Measurements from ENCODE around the gene PCNA. TPM values are rescaled to one million over a fixed set of nuclear protein-coding genes. Genes with fewer than 3 reads are reported as not detected.

The PCNA gene
- total RNA-seq, 1 donor from 2014 or later: 429 TPM

- Mint-ChIP-seq H3K27ac (peak overlapping the region; percentile 25), H3K4me1 (ENCODE audit: low read depth) (peaks cover 25% of the 10 kb centered on the region), H3K9me3 (no peaks in the 10 kb centered on the region), H3K4me3 (ENCODE audit: low read depth) (no peak overlapping the region), H3K36me3 (ENCODE audit: low read depth) (no peaks in the 10 kb centered on the region), H3K27me3 (ENCODE audit: low read depth) (no peaks in the 10 kb centered on the region)
- intact Hi-C loops (cut with micrococcal nuclease): no loop called here
- DNase-seq (ENCODE audit: low spot score): no peak
Measured at GRCh38 chr20:5067877-5068645, 51.7 kb downstream of the PCNA start.

- Mint-ChIP-seq H3K36me3 (ENCODE audit: low read depth) (no peaks in the 10 kb centered on the region), H3K27me3 (ENCODE audit: low read depth) (no peaks in the 10 kb centered on the region), H3K4me3 (ENCODE audit: low read depth) (no peak overlapping the region), H3K4me1 (ENCODE audit: low read depth) (peaks cover 31% of the 10 kb centered on the region), H3K9me3 (no peaks in the 10 kb centered on the region), H3K27ac (no peak overlapping the region)
- DNase-seq (ENCODE audit: low spot score): no peak
- intact Hi-C loops (cut with micrococcal nuclease): no loop called here
Measured at GRCh38 chr20:5065879-5066383, 53.8 kb downstream of the PCNA start.

GRCh38 chr20:5065166-5065878 is 54.4 kb downstream of the PCNA start:
- intact Hi-C loops (cut with micrococcal nuclease): no loop called here
- no peak for DNase-seq (ENCODE audit: low spot score)
- Mint-ChIP-seq H3K27ac (no peak overlapping the region), H3K9me3 (no peaks in the 10 kb centered on the region), H3K36me3 (ENCODE audit: low read depth) (no peaks in the 10 kb centered on the region), H3K27me3 (ENCODE audit: low read depth) (no peaks in the 10 kb centered on the region), H3K4me1 (ENCODE audit: low read depth) (peaks cover 30% of the 10 kb centered on the region), H3K4me3 (ENCODE audit: low read depth) (no peak overlapping the region)

Other genes starting within 250 kb of the PCNA start
- 21.3 and 22.4 TPM in 2 replicates for gene SLC23A2, start 118.4 kb downstream of the PCNA start, total RNA-seq
- 77.5 and 80.7 TPM in 2 replicates for gene TMEM230, start 6.9 kb downstream of the PCNA start, total RNA-seq
- 41.4 and 47.7 TPM in 2 replicates for gene CDS2, start 7.0 kb upstream of the PCNA start, total RNA-seq
- gene PROKR2, start 197.0 kb upstream of the PCNA start, total RNA-seq: not detected in 2 replicates

Data from activated T-helper 2 cell treated with anti-CD3 and anti-CD28 coated beads, Interferon-gamma antibody, Interleukin-2, Interleukin-4, amounts not matched to agents 10 μg/mL and 5 μg/mL and 100 μg/mL, durations not matched to agents 14 hours and 24 hours and 36 hours (primary cell).